ENCODE measurements around the gene TSEN54.

The TSEN54 gene

GRCh38 chr17:75544250-75544649 lies 27.9 kb downstream of the TSEN54 start:
- TF ChIP-seq CTCF (IDR thresholded peaks at IDR 0.05; ENCODE audit: low read depth, low read length): no peak
- H3K4me3 ChIP-seq (replicated peaks in 1 of 2; ENCODE audit: low read depth in 2 of 2, low read length in 2 of 2): no peak overlapping the region
- no peak for DNase-seq (ENCODE audit: low read depth in 2 of 2)

GRCh38 chr17:75546181-75546580 lies 29.9 kb downstream of the TSEN54 start:
- DNase-seq (ENCODE audit: low read depth in 2 of 2): no peak
- no peak for TF ChIP-seq CTCF (IDR thresholded peaks at IDR 0.05; ENCODE audit: low read depth, low read length)
- no peak overlapping the region for H3K4me3 ChIP-seq (replicated peaks in 1 of 2; ENCODE audit: low read depth in 2 of 2, low read length in 2 of 2)

GRCh38 chr17:75547091-75547490 lies 30.8 kb downstream of the TSEN54 start:
- H3K4me3 ChIP-seq (replicated peaks in 1 of 2; ENCODE audit: low read depth in 2 of 2, low read length in 2 of 2): no peak overlapping the region
- TF ChIP-seq CTCF (IDR thresholded peaks at IDR 0.05; ENCODE audit: low read depth, low read length): no peak
- no peak for DNase-seq (ENCODE audit: low read depth in 2 of 2)

GRCh38 chr17:75548813-75549212 lies 32.5 kb downstream of the TSEN54 start:
- no peak for TF ChIP-seq CTCF (IDR thresholded peaks at IDR 0.05; ENCODE audit: low read depth, low read length)
- no peak for DNase-seq (ENCODE audit: low read depth in 2 of 2)
- no peak overlapping the region for H3K4me3 ChIP-seq (replicated peaks in 1 of 2; ENCODE audit: low read depth in 2 of 2, low read length in 2 of 2)

- TF ChIP-seq CTCF (IDR thresholded peaks at IDR 0.05; ENCODE audit: low read depth, low read length): no peak
- H3K4me3 ChIP-seq (replicated peaks in 1 of 2; ENCODE audit: low read depth in 2 of 2, low read length in 2 of 2): no peak overlapping the region
- no peak for DNase-seq (ENCODE audit: low read depth in 2 of 2)
These were observed 33.2 kb downstream of the TSEN54 start for GRCh38 chr17:75549246-75550138.

- DNase-seq (ENCODE audit: low read depth in 2 of 2): no peak
- no peak overlapping the region for H3K4me3 ChIP-seq (replicated peaks in 1 of 2; ENCODE audit: low read depth in 2 of 2, low read length in 2 of 2)
- TF ChIP-seq CTCF (IDR thresholded peaks at IDR 0.05; ENCODE audit: low read depth, low read length): no peak
These were observed 33.8 kb downstream of the TSEN54 start for GRCh38 chr17:75550139-75550465.

- H3K4me3 ChIP-seq (replicated peaks in 1 of 2; ENCODE audit: low read depth in 2 of 2, low read length in 2 of 2): no peak overlapping the region
- no peak for TF ChIP-seq CTCF (IDR thresholded peaks at IDR 0.05; ENCODE audit: low read depth, low read length)
- no peak for DNase-seq (ENCODE audit: low read depth in 2 of 2)
These were observed 34.9 kb downstream of the TSEN54 start for GRCh38 chr17:75551266-75551665.

Measured in cardiac fibroblast (primary cell).